Neuron (in vitro differentiated cells): ENCODE data around the gene CRABP1.
A peak's percentile ranks its signal among the peaks of the same experiment; 100 is the strongest.

ENCODE experiments used
- H2AFZ ChIP-seq: one replicate; pipeline ENCODE4 v1.6.1; 2013; ENCODE audit warnings: low read depth, mild to moderate bottlenecking, inconsistent platforms, low read length, moderate library complexity
- H3K27me3 ChIP-seq: one replicate; pipeline ENCODE4 v1.6.1; 2013; ENCODE audit warnings: low read length; ENCODE audit not compliant: insufficient read depth
- H3K36me3 ChIP-seq: one replicate; pipeline ENCODE4 v1.6.1; 2013; ENCODE audit warnings: low read length; ENCODE audit not compliant: insufficient read depth
- H3K4me1 ChIP-seq: one replicate; pipeline ENCODE4 v1.6.1; 2013; ENCODE audit warnings: low read length; ENCODE audit not compliant: insufficient read depth
- H3K4me3 ChIP-seq: 2 replicates; pipeline ENCODE4 v1.5.1; 2013; ENCODE audit warnings: mild to moderate bottlenecking, low read length, moderate library complexity
- H3K9me3 ChIP-seq: one replicate; pipeline ENCODE4 v1.6.1; 2013; ENCODE audit warnings: low read length

CRABP1 gene

DNA sequence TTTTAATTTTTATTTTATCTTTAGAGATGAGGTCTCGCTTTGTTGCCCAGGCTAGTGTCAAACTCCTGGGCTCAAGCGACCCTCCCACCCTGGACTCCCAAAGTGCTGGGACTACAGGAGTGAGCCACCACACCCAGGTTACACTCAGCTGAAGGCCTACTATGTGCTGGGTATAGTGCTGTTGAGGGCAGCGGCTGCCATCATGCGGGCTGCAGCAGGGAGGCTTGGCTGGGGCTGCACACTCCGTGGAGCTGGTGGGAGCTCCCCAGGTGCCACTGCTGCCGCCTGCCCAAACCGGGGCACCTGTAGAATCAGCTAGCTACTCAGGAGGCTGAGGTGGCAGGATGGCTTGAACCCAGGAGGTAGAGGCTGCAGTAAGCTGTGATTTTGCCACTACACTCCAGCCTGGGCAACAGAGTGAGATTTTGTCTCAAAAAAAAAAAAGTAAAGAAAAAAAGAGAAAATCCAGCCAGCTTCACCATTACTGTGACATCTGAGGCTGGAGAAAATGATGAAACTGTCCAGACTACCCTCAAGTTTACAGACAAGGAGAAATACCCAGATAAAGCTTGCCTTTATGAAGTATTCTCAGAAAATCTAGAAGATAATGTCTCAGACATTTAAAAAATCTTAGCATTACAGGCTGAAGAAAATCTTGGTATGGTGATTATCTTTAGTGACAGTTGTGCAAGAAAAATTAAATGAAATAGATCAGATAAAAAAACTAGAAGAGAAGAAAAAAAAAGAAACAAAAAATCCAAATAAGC, 42.1 kb downstream of the CRABP1 start:
- Histone ChIP-seq H3K9me3 (no peaks in the 10 kb centered on the region), H3K4me3 (no peak overlapping the region), H3K4me1 (no peaks in the 10 kb centered on the region), H2AFZ (no peak overlapping the region), H3K36me3 (no peaks in the 10 kb centered on the region), H3K27me3 (no peaks in the 10 kb centered on the region)

DNA sequence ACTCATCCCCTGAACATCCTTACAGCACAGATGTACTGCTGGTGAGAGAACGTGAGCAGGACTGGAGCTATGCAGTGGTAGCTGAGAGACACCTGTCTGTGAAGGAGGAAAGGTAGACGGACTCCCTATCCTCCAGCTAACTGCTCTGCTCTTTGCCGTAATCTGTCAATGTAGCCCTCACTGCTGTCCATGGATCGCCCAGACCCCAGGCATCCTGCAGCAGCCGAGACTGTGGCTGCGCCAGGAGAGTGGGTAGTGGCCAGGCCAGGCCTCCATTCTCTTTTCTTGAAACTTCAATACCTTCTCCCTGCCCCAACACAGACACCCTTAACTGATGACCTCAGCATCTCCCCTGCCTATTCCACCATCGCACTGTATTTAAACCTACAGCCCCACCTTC, 44.5 kb downstream of the CRABP1 start:
- Histone ChIP-seq H3K4me1 (peaks cover 9% of the 10 kb centered on the region), H3K36me3 (no peaks in the 10 kb centered on the region), H3K27me3 (no peaks in the 10 kb centered on the region), H3K4me3 (no peak overlapping the region), H2AFZ (no peak overlapping the region), H3K9me3 (no peaks in the 10 kb centered on the region)

GRCh38 chr15:78387246-78388037, 47.3 kb downstream of the CRABP1 start:
- Histone ChIP-seq H3K9me3 (no peaks in the 10 kb centered on the region), H3K4me1 (peaks cover 10% of the 10 kb centered on the region), H3K36me3 (no peaks in the 10 kb centered on the region), H3K4me3 (no peak overlapping the region), H2AFZ (no peak overlapping the region), H3K27me3 (no peaks in the 10 kb centered on the region)

GRCh38 chr15:78388865-78389264, 48.7 kb downstream of the CRABP1 start:
- Histone ChIP-seq H3K27me3 (no peaks in the 10 kb centered on the region), H3K36me3 (no peaks in the 10 kb centered on the region), H3K4me1 (peaks cover 12% of the 10 kb centered on the region)

DNA sequence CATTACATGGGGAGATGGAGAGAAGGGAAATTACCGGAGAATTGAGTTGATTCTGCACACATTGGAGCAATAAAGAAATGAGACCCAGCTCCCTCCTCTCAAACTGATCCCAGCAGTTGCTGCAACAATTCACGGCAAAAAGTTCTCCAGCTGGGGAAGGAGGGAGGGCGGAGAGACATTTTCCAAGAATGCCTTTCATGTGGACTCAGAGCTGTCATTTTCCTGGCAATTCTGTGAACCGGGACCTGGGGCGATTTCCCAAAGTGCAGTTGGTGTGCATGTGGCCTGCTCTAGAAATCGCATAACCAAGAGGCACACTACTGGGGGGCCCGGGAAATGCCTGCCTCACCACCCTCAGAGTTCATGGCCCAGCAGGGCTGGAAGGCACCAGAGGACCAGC, 49.2 kb downstream of the CRABP1 start:
- Histone ChIP-seq H3K9me3 (no peaks in the 10 kb centered on the region), H3K4me3 (no peak overlapping the region), H2AFZ (peak overlapping the region; percentile 34), H3K4me1 (peaks cover 12% of the 10 kb centered on the region), H3K36me3 (no peaks in the 10 kb centered on the region), H3K27me3 (no peaks in the 10 kb centered on the region)

More at GRCh38 chr15:78388865-78389264, 48.7 kb downstream of the CRABP1 start:
- H2AFZ ChIP-seq = peak overlapping the region; percentile 34
- H3K4me3 ChIP-seq = no peak overlapping the region
- H3K9me3 ChIP-seq = no peaks in the 10 kb centered on the region

- no peaks in the 10 kb centered on the region for H3K27me3 ChIP-seq
Observed at GRCh38 chr15:78389738-78390137, 49.6 kb downstream of the CRABP1 start.

DNA sequence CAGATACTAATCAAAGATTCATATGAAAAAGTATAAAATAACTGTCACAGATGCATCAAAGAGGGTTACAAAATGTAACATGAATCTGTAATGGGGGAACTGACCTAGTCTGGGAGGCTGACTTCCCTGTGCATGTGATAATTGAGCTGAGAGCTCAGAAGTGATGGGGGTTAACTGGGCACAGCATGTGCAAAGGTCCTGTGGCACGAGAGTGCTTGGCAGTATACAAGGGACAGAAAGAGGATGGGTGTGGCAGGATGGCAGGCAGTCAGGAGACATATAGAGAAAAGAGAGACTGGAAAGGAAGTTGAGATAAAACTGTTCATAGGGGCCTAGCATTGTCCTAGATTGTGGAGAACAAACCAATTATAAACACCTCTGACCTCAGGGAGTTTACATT, 50.1 kb downstream of the CRABP1 start:
- H3K27me3 ChIP-seq = no peaks in the 10 kb centered on the region
- H3K36me3 ChIP-seq = no peaks in the 10 kb centered on the region
- no peak overlapping the region for H2AFZ ChIP-seq
- H3K4me3 ChIP-seq = no peak overlapping the region
- H3K9me3 ChIP-seq = no peaks in the 10 kb centered on the region
- peaks cover 12% of the 10 kb centered on the region for H3K4me1 ChIP-seq

More at GRCh38 chr15:78389738-78390137, 49.6 kb downstream of the CRABP1 start:
- Histone ChIP-seq H2AFZ (peak overlapping the region; percentile 34), H3K4me3 (no peak overlapping the region), H3K36me3 (no peaks in the 10 kb centered on the region), H3K4me1 (peaks cover 12% of the 10 kb centered on the region), H3K9me3 (no peaks in the 10 kb centered on the region)

GRCh38 chr15:78390826-78391225, 50.7 kb downstream of the CRABP1 start:
- Histone ChIP-seq H3K9me3 (no peaks in the 10 kb centered on the region), H3K36me3 (no peaks in the 10 kb centered on the region), H3K4me1 (peaks cover 12% of the 10 kb centered on the region), H3K27me3 (no peaks in the 10 kb centered on the region), H2AFZ (no peak overlapping the region), H3K4me3 (no peak overlapping the region)

GRCh38 chr15:78391781-78392180, 51.6 kb downstream of the CRABP1 start:
- Histone ChIP-seq H3K4me1 (peaks cover 12% of the 10 kb centered on the region), H3K27me3 (no peaks in the 10 kb centered on the region), H3K9me3 (no peaks in the 10 kb centered on the region), H3K4me3 (no peak overlapping the region), H3K36me3 (no peaks in the 10 kb centered on the region), H2AFZ (no peak overlapping the region)

DNA sequence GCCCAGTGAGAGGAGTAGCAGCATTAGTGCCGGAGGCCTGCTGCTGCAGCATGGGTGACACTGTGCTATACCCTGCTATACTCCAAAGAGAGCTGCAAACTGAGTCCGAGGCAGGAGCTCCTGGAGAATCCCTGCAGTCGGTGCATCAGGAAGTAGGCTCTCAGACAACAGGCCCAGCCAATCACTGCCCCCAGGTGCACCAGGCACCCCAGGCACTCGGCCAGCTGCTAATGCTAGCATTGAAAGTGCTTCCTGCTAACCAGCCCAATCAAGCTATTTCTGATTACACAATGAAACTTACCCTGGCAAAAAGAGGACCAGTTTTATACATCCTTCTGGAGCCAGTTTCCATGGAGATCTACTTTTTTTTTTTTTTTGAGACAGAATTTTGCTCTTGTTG, 52.3 kb downstream of the CRABP1 start:
- Histone ChIP-seq H3K4me1 (peaks cover 12% of the 10 kb centered on the region), H3K36me3 (no peaks in the 10 kb centered on the region), H3K4me3 (no peak overlapping the region), H3K9me3 (no peaks in the 10 kb centered on the region), H3K27me3 (no peaks in the 10 kb centered on the region), H2AFZ (no peak overlapping the region)

- H3K36me3 ChIP-seq = no peaks in the 10 kb centered on the region
- no peak overlapping the region for H2AFZ ChIP-seq
- H3K4me1 ChIP-seq = peaks cover 12% of the 10 kb centered on the region
- no peaks in the 10 kb centered on the region for H3K9me3 ChIP-seq
- H3K4me3 ChIP-seq = no peak overlapping the region
- H3K27me3 ChIP-seq = no peaks in the 10 kb centered on the region
Observed at GRCh38 chr15:78393137-78393536, 53.0 kb downstream of the CRABP1 start.

DNA sequence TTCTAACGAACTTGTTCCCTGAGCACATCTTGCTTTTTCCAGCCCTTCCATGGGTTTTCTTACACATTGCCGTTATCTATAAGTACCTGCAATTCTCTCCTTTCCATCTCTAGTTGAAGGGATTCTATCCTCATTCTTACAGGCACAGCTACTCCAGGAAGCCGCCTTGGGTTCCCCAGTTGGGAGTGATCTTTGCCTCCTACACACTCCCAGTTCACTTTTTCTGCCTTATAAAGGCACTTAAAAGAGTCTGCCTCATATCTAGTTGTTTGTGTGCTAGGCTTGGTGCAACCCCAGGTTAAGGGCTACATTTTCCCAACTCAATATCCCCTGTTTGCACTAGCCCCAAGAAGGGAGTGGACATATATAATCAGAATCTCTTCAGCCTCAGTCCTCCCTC, 53.9 kb downstream of the CRABP1 start:
- no peaks in the 10 kb centered on the region for H3K27me3 ChIP-seq

GRCh38 chr15:78394981-78395616, 54.9 kb downstream of the CRABP1 start:
- H3K27me3 ChIP-seq = no peaks in the 10 kb centered on the region
- H3K4me3 ChIP-seq = no peak overlapping the region
- H3K36me3 ChIP-seq = no peaks in the 10 kb centered on the region
- no peak overlapping the region for H2AFZ ChIP-seq
- peaks cover 3% of the 10 kb centered on the region for H3K4me1 ChIP-seq
- H3K9me3 ChIP-seq = no peaks in the 10 kb centered on the region

More for the DNA sequence above, 53.9 kb downstream of the CRABP1 start:
- Histone ChIP-seq H3K9me3 (no peaks in the 10 kb centered on the region), H3K4me3 (no peak overlapping the region), H3K4me1 (peaks cover 9% of the 10 kb centered on the region), H3K36me3 (no peaks in the 10 kb centered on the region), H2AFZ (no peak overlapping the region)
